ENCODE data around the gene TNFRSF4. TPM values are rescaled to one million over a fixed set of nuclear protein-coding genes. Genes with fewer than 3 reads are reported as not detected.

Gene TNFRSF4
- total and polyA plus RNA-seq, 4 donors, result 1.0 to 3.5 (median 1.6) TPM; not detected in 1

DNA sequence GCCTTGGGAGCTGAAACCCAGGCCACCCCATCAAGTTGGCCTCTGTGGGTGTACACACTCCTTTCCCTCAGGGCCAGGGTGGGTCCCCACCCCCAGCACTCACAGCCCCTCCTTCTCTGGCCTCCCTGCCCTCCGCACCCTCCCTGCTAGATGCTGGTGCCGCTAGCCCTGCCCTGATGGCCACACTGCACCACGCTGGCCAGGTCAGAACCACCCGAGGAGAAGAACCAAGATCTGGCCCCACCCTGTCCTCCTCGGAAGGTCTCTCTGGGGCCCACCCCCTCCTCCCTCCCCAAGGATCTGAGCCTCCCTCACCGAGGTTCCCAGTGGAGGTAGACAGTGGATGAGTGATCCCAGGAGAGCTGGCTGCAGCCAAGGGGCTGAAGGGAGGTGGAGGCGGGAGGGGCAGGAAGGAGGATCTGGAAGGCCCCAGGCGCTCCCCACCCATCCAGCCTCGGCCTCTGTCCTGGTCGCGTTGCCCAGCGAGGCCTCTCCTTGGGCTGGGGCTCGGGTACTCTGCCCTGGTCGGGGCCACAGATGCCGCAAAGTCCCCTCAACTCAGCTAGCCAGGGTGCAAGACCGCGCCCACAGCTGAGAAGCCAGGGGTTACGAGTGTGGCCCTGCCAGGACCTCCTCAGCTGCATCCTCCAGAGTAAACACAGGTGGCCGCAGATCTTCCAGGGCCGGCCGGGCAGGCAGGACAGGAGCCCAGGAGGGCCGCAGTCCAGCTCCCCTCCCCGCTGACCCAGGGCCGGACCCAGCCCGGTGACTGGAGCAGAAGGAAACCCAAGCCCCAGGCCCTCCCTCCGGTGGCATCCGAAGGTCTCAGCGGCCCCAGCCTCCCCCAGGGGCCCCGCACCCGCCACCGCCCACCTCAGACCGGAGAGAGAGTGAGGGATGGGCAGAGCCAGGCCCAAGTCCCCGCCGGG is 23.3 kb upstream of the TNFRSF4 start:
- Histone ChIP-seq H3K36me3 (ENCODE audit: control insufficient read depth in 1 of 2, insufficient read depth in 2 of 2, low read length in 1 of 2) (no peaks in the 10 kb centered on the region), H3K4me3 (ENCODE audit: low read length in 2 of 2) (no peak overlapping the region), H3K27me3 (ENCODE audit: control insufficient read depth in 1 of 2, insufficient read depth in 2 of 2, low read length in 1 of 2) (no peaks in the 10 kb centered on the region), H3K27ac (ENCODE audit: low read depth in 1 of 2, low read length in 2 of 2) (no peak overlapping the region), H3K9me3 (ENCODE audit: control insufficient read depth, low read length) (no peaks in the 10 kb centered on the region), H3K4me1 (ENCODE audit: control insufficient read depth in 1 of 2, insufficient read depth in 2 of 2, low read length in 2 of 2) (no peaks in the 10 kb centered on the region)
- no peak for DNase-seq
- intact Hi-C loops (cut with DNase I), result no loop called here
- ATAC-seq (ENCODE audit: low FRiP score), result no peak
- 44 to 45% methylated on average over 34 of the region's 34 CpGs for WGBS, 2 donors

DNA sequence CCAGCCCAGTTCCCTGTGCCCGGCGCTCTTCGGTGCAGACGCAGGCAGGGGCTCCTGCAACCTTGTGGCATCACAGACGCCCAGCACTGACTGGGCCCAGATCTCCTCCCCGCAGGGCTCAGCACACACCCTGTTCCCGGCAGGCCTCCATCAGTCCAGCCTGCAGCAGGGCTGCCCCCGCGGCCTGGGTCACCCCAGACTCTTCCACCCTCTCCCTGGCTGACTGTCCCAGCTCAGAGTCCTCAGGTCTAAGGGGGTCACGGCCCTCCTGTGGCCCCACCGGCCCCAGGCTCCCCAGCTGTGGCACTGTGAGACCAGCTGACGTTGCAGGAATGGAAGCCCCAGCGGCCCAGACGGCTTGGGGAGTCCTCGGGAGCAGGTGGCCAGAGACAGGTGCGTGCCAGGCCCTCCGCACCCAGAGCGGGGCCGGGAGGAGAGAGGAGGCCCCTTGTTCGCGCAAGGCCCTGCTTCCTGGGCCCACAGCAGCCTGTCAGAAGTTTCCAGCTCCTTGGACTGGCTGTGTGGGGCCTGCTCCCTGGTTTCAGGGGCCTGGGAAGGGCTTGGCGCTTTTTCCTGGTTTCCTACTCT is 22.3 kb upstream of the TNFRSF4 start:
- intact Hi-C loops (cut with DNase I), result no loop called here
- H3K4me3 ChIP-seq (ENCODE audit: low read length in 2 of 2), result no peak overlapping the region
- no peaks in the 10 kb centered on the region for H3K4me1 ChIP-seq (ENCODE audit: control insufficient read depth in 1 of 2, insufficient read depth in 2 of 2, low read length in 2 of 2)
- H3K36me3 ChIP-seq (ENCODE audit: control insufficient read depth in 1 of 2, insufficient read depth in 2 of 2, low read length in 1 of 2), result no peaks in the 10 kb centered on the region
- DNase-seq (no peak), ATAC-seq (ENCODE audit: low FRiP score) (no peak)
- WGBS, 2 donors, result 82 to 83% methylated on average over 20 to 22 of the region's 22 CpGs
- no peaks in the 10 kb centered on the region for H3K27me3 ChIP-seq (ENCODE audit: control insufficient read depth in 1 of 2, insufficient read depth in 2 of 2, low read length in 1 of 2)
- no peak overlapping the region for H3K27ac ChIP-seq (ENCODE audit: low read depth in 1 of 2, low read length in 2 of 2)
- no peaks in the 10 kb centered on the region for H3K9me3 ChIP-seq (ENCODE audit: control insufficient read depth, low read length)

DNA sequence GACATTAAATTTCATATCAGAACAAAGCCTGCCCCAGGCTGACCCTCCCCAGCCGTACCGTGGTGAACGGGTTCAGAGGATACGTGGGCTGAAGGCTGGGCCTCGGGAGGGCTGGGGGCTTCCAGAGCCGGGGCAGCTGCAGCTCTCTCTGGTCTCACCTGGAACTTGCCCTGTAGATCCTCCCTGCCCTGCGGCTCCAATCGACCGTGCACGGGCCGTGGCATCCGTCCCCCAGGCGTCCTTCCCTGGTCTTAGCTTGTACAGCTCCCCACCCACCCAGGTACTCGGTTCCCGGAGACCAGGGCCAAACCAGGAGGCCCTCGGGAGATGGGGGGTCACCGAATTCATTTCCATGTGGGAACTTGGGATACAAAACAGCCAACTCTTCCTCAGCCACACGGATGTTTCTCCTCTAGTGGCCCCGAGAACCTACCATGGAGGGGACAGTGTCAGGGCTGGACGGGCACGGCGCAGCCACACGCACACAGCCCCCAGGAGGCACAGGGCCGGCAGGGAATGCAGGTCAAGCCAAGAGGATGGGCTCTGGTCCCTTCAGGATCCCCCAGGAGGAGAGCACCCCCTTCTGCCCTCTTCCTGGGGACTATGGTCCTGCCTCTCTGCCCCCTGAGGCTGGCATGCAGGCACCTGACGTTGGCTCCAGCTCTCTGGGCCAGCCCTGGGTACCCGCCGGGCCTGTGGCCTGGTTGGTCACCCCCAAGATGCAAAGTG is 21.2 kb upstream of the TNFRSF4 start:
- no peaks in the 10 kb centered on the region for H3K4me1 ChIP-seq (ENCODE audit: control insufficient read depth in 1 of 2, insufficient read depth in 2 of 2, low read length in 2 of 2)
- ATAC-seq (ENCODE audit: low FRiP score), result no peak
- no peak overlapping the region for H3K4me3 ChIP-seq (ENCODE audit: low read length in 2 of 2)
- WGBS, 2 donors, result 89 to 91% methylated on average over 27 of the region's 27 CpGs
- H3K27me3 ChIP-seq (ENCODE audit: control insufficient read depth in 1 of 2, insufficient read depth in 2 of 2, low read length in 1 of 2), result no peaks in the 10 kb centered on the region
- no peaks in the 10 kb centered on the region for H3K36me3 ChIP-seq (ENCODE audit: control insufficient read depth in 1 of 2, insufficient read depth in 2 of 2, low read length in 1 of 2)
- DNase-seq, result no peak
- intact Hi-C loops (cut with DNase I), result no loop called here
- H3K27ac ChIP-seq (ENCODE audit: low read depth in 1 of 2, low read length in 2 of 2), result no peak overlapping the region
- no peaks in the 10 kb centered on the region for H3K9me3 ChIP-seq (ENCODE audit: control insufficient read depth, low read length)

DNA sequence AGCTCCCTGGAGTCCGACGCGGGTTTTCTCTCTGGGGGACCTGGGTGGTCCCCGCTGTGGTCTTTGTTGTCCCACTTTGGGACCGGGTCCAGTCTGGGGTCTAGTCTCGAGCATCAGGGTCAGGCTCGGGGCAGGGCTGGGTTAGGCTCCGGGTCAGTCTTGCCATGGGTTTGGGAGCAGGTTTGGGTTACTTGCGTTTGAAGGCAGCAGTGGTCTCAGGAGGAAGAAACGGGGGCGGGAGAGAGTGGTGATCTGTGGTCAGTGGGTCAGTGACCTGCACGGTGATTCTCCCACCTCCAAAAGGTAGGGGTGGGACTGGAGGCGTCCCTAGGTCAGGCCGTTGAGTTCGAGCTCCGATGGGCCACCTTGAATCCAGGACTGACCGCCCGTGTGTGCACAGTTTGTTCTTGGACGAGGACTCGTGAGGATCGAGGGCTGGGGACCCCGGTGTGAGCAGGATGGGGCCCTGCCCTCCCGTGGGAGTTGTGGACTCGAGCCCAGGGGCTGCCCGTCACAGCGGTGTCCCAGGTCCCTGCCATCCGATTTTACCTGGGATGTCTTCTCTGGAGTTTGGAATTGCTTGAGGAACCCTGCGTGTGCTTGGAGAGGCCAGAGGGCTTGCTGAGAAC is 20.3 kb upstream of the TNFRSF4 start:
- DNase-seq, result no peak
- no peaks in the 10 kb centered on the region for H3K4me1 ChIP-seq (ENCODE audit: control insufficient read depth in 1 of 2, insufficient read depth in 2 of 2, low read length in 2 of 2)
- H3K27ac ChIP-seq (ENCODE audit: low read depth in 1 of 2, low read length in 2 of 2), result no peak overlapping the region
- 95 to 96% methylated on average over 28 of the region's 28 CpGs for WGBS, 2 donors
- H3K4me3 ChIP-seq (ENCODE audit: low read length in 2 of 2), result no peak overlapping the region
- no peaks in the 10 kb centered on the region for H3K36me3 ChIP-seq (ENCODE audit: control insufficient read depth in 1 of 2, insufficient read depth in 2 of 2, low read length in 1 of 2)
- intact Hi-C loops (cut with DNase I), result loop anchor here in 1 of 2 donors (5.0 kb wide), 1 partner anchor 117 kb away; the partner anchor contains the start of gene C1orf159
- no peaks in the 10 kb centered on the region for H3K27me3 ChIP-seq (ENCODE audit: control insufficient read depth in 1 of 2, insufficient read depth in 2 of 2, low read length in 1 of 2)
- H3K9me3 ChIP-seq (ENCODE audit: control insufficient read depth, low read length), result no peaks in the 10 kb centered on the region
- ATAC-seq (ENCODE audit: low FRiP score), result no peak

DNA sequence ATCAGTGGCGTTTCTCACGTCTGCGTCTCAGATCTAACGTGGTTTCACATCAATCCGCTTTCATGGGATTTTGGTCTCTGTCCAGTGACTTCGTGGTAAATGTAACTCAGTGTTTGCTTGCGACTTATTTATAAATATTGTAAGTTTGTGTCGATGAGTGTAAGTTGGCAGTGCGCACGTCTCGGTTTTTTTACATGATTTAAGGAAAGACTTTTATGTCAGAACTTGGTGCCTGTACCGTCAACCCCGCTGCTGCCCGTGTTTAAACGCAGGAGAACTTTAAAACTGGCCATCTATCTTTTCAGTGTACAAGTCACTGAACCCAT is 19.6 kb upstream of the TNFRSF4 start:
- no peaks in the 10 kb centered on the region for H3K9me3 ChIP-seq (ENCODE audit: control insufficient read depth, low read length)
- H3K27ac ChIP-seq (ENCODE audit: low read depth in 1 of 2, low read length in 2 of 2), result no peak overlapping the region
- H3K4me3 ChIP-seq (ENCODE audit: low read length in 2 of 2), result no peak overlapping the region
- 96 to 97% methylated on average over 15 of the region's 15 CpGs for WGBS, 2 donors
- no peaks in the 10 kb centered on the region for H3K4me1 ChIP-seq (ENCODE audit: control insufficient read depth in 1 of 2, insufficient read depth in 2 of 2, low read length in 2 of 2)
- intact Hi-C loops (cut with DNase I), result loop anchor here in 1 of 2 donors (5.0 kb wide), 1 partner anchor 116 kb away; the partner anchor contains the start of gene C1orf159
- H3K27me3 ChIP-seq (ENCODE audit: control insufficient read depth in 1 of 2, insufficient read depth in 2 of 2, low read length in 1 of 2), result no peaks in the 10 kb centered on the region
- no peak for DNase-seq
- no peak for ATAC-seq (ENCODE audit: low FRiP score)
- no peaks in the 10 kb centered on the region for H3K36me3 ChIP-seq (ENCODE audit: control insufficient read depth in 1 of 2, insufficient read depth in 2 of 2, low read length in 1 of 2)

DNA sequence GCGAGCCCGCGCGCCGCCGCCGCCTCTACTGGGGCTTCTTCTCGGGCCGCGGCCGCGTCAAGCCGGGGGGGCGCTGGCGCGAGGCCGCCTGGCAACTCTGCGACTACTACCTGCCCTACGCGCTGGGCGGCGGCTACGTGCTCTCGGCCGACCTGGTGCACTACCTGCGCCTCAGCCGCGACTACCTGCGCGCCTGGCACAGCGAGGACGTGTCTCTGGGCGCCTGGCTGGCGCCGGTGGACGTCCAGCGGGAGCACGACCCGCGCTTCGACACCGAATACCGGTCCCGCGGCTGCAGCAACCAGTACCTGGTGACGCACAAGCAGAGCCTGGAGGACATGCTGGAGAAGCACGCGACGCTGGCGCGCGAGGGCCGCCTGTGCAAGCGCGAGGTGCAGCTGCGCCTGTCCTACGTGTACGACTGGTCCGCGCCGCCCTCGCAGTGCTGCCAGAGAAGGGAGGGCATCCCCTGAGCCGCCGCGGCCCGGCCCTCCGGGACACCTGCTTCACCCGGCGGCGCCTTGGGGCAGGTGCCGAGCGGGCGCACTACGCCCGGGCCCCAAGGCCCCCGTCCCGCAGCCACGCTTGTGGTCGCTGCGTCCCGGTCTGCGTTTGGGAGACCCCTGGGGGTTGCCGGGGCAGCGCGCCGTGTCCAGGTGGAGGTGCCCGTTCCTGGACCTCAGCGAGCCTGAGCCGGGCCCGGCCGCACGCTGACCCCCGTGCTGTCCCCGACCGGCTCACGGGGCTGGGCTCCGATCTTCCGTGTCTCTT is 19.0 kb upstream of the TNFRSF4 start:
- intact Hi-C loops (cut with DNase I), result loop anchor here in 1 of 2 donors (5.0 kb wide), 1 partner anchor 116 kb away; the partner anchor contains the start of gene C1orf159
- Histone ChIP-seq H3K9me3 (ENCODE audit: control insufficient read depth, low read length) (no peaks in the 10 kb centered on the region), H3K27me3 (ENCODE audit: control insufficient read depth in 1 of 2, insufficient read depth in 2 of 2, low read length in 1 of 2) (no peaks in the 10 kb centered on the region), H3K4me3 (ENCODE audit: low read length in 2 of 2) (no peak overlapping the region), H3K27ac (ENCODE audit: low read depth in 1 of 2, low read length in 2 of 2) (no peak overlapping the region), H3K4me1 (ENCODE audit: control insufficient read depth in 1 of 2, insufficient read depth in 2 of 2, low read length in 2 of 2) (no peaks in the 10 kb centered on the region), H3K36me3 (ENCODE audit: control insufficient read depth in 1 of 2, insufficient read depth in 2 of 2, low read length in 1 of 2) (no peaks in the 10 kb centered on the region)
- DNase-seq (no peak), ATAC-seq (ENCODE audit: low FRiP score) (no peak)
- 69 to 79% methylated on average over 91 to 98 of the region's 98 CpGs for WGBS, 2 donors

DNA sequence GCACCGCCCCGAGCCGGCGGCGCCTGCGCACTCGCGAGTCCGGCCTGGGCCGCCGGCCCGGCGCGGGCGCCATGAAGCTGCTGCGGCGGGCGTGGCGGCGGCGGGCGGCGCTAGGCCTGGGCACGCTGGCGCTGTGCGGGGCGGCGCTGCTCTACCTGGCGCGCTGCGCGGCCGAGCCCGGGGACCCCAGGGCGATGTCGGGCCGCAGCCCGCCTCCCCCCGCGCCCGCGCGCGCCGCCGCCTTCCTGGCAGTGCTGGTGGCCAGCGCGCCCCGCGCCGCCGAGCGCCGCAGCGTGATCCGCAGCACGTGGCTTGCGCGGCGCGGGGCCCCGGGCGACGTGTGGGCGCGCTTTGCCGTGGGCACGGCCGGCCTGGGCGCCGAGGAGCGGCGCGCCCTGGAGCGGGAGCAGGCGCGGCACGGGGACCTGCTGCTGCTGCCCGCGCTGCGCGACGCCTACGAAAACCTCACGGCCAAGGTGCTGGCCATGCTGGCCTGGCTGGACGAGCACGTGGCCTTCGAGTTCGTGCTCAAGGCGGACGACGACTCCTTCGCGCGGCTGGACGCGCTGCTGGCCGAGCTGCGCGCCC is 18.3 kb upstream of the TNFRSF4 start, which contains the start of gene B3GALT6:
Gene B3GALT6 (plus strand): TSS at position 30 of the 588 bp plus-strand sequence. CDS start 42 bp downstream, at position 72.
- ATAC-seq (ENCODE audit: low FRiP score) (no peak), DNase-seq (no peak)
- intact Hi-C loops (cut with DNase I), result loop anchor here in 1 of 2 donors (5.0 kb wide), 1 partner anchor 115 kb away; the partner anchor contains the start of gene C1orf159
- Histone ChIP-seq H3K27ac (ENCODE audit: low read depth in 1 of 2, low read length in 2 of 2) (peak within 1 kb of the TSS in 1 of 2 donors; percentile 73), H3K9me3 (ENCODE audit: control insufficient read depth, low read length) (no peaks in the 10 kb centered on the region), H3K4me3 (ENCODE audit: low read length in 2 of 2) (peak within 1 kb of the TSS; percentile 83 to 85), H3K4me1 (ENCODE audit: control insufficient read depth in 1 of 2, insufficient read depth in 2 of 2, low read length in 2 of 2) (no peaks in the 10 kb centered on the region), H3K36me3 (ENCODE audit: control insufficient read depth in 1 of 2, insufficient read depth in 2 of 2, low read length in 1 of 2) (peaks cover 0 to 6% of the 10 kb centered on the region in 2 donors), H3K27me3 (ENCODE audit: control insufficient read depth in 1 of 2, insufficient read depth in 2 of 2, low read length in 1 of 2) (no peaks in the 10 kb centered on the region)
- 7 to 8% methylated on average over 53 to 100 of the region's 100 CpGs for WGBS, 2 donors

Data from aorta (tissue), 5 donors.